Cardiac fibroblast (primary cell): ENCODE data around the gene KYAT1.
"Not testable (repeated sequence)": the region's sequence is repeated elsewhere in the genome, so short reads cannot be mapped to it uniquely, and the experiment has no call there.

Experiments
- DNase-seq, 2 donors: peaks; one replicate each; pipeline versions ENCODE4 v3.0.0 to v3.0.0-alpha.2; 2010; ENCODE audit warnings: low read depth in 2 of 2
- H3K4me3 ChIP-seq, 2 donors: replicated peaks in 1 of 2; 1 replicate in 1 of 2; 2 replicates in 1 of 2; pipeline ENCODE4 v1.5.1; 2011; ENCODE audit warnings: low read depth in 2 of 2, low read length in 2 of 2, mild to moderate bottlenecking in 2 of 2, moderate library complexity in 1 of 2
- TF ChIP-seq, protein P1 (sequence below): IDR thresholded peaks from one replicate; pipeline ENCODE4 v1.5.1; 2011; ENCODE audit warnings: low read depth, mild to moderate bottlenecking, low read length, inconsistent platforms

KYAT1 gene

GRCh38 chr9:128851779-128852600, 29.8 kb downstream of the KYAT1 start:
- H3K4me3 ChIP-seq = not testable (repeated sequence)
- DNase-seq = peak; percentile 69 to 75
- TF ChIP-seq, protein P1, sequence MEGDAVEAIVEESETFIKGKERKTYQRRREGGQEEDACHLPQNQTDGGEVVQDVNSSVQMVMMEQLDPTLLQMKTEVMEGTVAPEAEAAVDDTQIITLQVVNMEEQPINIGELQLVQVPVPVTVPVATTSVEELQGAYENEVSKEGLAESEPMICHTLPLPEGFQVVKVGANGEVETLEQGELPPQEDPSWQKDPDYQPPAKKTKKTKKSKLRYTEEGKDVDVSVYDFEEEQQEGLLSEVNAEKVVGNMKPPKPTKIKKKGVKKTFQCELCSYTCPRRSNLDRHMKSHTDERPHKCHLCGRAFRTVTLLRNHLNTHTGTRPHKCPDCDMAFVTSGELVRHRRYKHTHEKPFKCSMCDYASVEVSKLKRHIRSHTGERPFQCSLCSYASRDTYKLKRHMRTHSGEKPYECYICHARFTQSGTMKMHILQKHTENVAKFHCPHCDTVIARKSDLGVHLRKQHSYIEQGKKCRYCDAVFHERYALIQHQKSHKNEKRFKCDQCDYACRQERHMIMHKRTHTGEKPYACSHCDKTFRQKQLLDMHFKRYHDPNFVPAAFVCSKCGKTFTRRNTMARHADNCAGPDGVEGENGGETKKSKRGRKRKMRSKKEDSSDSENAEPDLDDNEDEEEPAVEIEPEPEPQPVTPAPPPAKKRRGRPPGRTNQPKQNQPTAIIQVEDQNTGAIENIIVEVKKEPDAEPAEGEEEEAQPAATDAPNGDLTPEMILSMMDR = peak; percentile 36

DNA sequence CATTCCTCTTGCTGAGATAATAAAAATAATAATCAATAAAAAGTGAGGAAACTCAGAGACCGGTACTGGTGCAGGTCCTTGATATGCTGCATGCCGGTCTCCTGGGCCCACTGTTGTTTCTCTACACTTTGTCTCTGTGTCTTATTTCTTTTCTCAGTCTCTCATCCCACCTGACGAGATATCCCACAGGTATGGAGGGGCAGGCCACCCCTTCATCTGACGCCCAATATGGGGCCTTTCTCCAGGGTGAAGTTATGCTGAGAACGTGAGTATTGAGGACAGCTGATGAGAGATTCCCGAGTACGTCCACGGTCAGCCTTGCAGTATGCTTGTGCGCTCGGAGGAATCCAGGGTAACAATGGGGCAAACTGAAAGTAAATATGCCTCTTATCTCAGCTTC, 30.7 kb downstream of the KYAT1 start:
- H3K4me3 ChIP-seq, DNase-seq: not testable (repeated sequence)

- DNase-seq = no peak
- no peak overlapping the region for H3K4me3 ChIP-seq
- TF ChIP-seq, protein P1 = no peak
These were observed 33.9 kb downstream of the KYAT1 start for GRCh38 chr9:128847803-128848202.

- TF ChIP-seq, protein P1 = no peak
- DNase-seq = no peak
- H3K4me3 ChIP-seq = no peak overlapping the region
These were observed 35.1 kb downstream of the KYAT1 start for GRCh38 chr9:128846680-128847030.

GRCh38 chr9:128845186-128845931, 36.4 kb downstream of the KYAT1 start:
- H3K4me3 ChIP-seq = no peak overlapping the region
- TF ChIP-seq, protein P1 = no peak
- no peak for DNase-seq

DNA sequence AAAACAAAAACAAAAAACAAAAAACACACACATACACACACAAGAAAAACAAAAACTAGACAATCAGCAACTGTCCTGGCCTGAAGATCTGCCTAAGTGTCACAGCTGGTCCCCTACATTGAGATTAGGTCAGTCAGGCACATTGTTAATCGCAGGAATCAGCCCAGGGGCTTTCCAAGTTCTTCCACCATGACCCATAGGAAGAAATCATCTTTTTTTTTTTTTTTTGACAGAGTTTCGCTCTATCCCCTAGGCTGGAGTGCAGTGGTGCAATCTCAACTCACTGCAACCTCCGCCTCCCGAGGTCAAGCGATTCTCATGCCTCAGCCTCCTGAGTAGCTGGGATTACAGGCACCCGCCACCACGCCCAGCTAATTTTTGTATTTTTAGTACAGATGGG, 38.6 kb downstream of the KYAT1 start:
- DNase-seq, H3K4me3 ChIP-seq: not testable (repeated sequence)

GRCh38 chr9:128841694-128842492, 39.9 kb downstream of the KYAT1 start:
- TF ChIP-seq, protein P1 = no peak
- H3K4me3 ChIP-seq = no peak overlapping the region
- no peak for DNase-seq
